Esophagus squamous epithelium (tissue), 4 donors: ENCODE data around the gene LRRC74B.

Source experiments
- POLR2A ChIP-seq, 4 donors: fragments of 450-650 bp; IDR thresholded peaks; one replicate each; pipeline ENCODE4 v1.6.1; 2017; ENCODE audit warnings: antibody characterized with exemption in 4 of 4, mild to moderate bottlenecking in 4 of 4, moderate library complexity in 3 of 4
- TF ChIP-seq, protein P1 (sequence below), 6 experiments: fragments of 450-650 bp in 4 of 6; fragments of 200-600 bp in 2 of 6; sonication (generic) in 2 of 6; IDR thresholded peaks; one replicate each; pipeline ENCODE4 v1.5.1; 2016 to 2019; ENCODE audit warnings: antibody characterized with exemption in 6 of 6, mild to moderate bottlenecking in 4 of 6, moderate library complexity in 4 of 6

DNA sequence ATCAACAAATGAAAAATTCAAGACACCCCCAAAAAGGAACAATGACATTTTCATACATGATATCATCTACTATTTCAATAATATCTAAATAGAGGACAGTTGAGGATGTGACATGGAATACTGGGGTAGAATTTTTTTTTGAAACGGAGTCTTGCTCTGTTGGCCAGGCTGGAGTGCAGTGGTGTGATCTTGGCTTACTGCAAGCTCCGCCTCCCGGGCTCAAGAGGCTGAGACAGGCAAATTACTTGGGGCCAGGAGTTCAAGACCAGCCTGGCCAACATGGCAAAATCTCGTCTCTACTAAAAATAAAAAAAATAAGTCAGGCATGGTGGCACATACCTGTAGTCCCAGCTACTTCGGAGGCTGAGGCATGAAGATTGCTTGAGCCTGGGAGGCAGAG is 41.4 kb downstream of the LRRC74B start:
- TF ChIP-seq, protein P1, sequence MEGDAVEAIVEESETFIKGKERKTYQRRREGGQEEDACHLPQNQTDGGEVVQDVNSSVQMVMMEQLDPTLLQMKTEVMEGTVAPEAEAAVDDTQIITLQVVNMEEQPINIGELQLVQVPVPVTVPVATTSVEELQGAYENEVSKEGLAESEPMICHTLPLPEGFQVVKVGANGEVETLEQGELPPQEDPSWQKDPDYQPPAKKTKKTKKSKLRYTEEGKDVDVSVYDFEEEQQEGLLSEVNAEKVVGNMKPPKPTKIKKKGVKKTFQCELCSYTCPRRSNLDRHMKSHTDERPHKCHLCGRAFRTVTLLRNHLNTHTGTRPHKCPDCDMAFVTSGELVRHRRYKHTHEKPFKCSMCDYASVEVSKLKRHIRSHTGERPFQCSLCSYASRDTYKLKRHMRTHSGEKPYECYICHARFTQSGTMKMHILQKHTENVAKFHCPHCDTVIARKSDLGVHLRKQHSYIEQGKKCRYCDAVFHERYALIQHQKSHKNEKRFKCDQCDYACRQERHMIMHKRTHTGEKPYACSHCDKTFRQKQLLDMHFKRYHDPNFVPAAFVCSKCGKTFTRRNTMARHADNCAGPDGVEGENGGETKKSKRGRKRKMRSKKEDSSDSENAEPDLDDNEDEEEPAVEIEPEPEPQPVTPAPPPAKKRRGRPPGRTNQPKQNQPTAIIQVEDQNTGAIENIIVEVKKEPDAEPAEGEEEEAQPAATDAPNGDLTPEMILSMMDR (IDR thresholded peaks at IDR 0.05) = no peak
- no peak for TF ChIP-seq POLR2A (IDR thresholded peaks at IDR 0.05)
